H1 (cell line): Measurements from ENCODE around the gene CACNA2D3. TPM values are rescaled to one million over a fixed set of nuclear protein-coding genes. Genes with fewer than 3 reads are reported as not detected.

Experiments used
- CTCF ChIA-PET: fragments of 300-600 bp; sonication (Branson Sonifier 250); formaldehyde crosslinking; loops from one replicate; lab custom pipeline; 2021; ENCODE audit not compliant: partially characterized antibody; lab: Charles Lee
- POLR2A ChIA-PET: fragments of 300-600 bp; sonication (Branson Sonifier 250); formaldehyde crosslinking; loops from one replicate; lab custom pipeline; 2021; ENCODE audit warnings: inconsistent platforms; ENCODE audit not compliant: partially characterized antibody; lab: Charles Lee
- DNase-seq, 2 experiments: peaks; one replicate each; pipeline versions ENCODE4 v3.0.0 to v3.0.0-alpha.2; 2010 to 2022; ENCODE audit warnings: low spot score in 2 of 2, low read depth in 1 of 2, mixed read lengths in 1 of 2
- FAIRE-seq: peaks from 2 replicates; lab custom pipeline; 2011; peaks lifted over from hg19 to GRCh38; lab: Jason Lieb, UNC
- H2AFZ ChIP-seq: 2 replicates; pipeline ENCODE4 v1.8.1; 2012; ENCODE audit warnings: low read length, inconsistent platforms
- H2AK5ac ChIP-seq: 2 replicates; pipeline ENCODE4 v1.6.1; 2013; ENCODE audit warnings: low read depth, low read length
- H2BK120ac ChIP-seq: replicated peaks from 2 replicates; pipeline ENCODE3; 2013; ENCODE audit warnings: low read depth, low read length, inconsistent platforms
- H2BK12ac ChIP-seq: 2 replicates; pipeline ENCODE4 v1.6.1; 2013; ENCODE audit warnings: low read depth, low read length
- H2BK15ac ChIP-seq: 2 replicates; pipeline ENCODE4 v1.6.1; 2013; ENCODE audit warnings: low read length
- H2BK20ac ChIP-seq: 2 replicates; pipeline ENCODE4 v1.6.1; 2013; ENCODE audit warnings: low read length
- H2BK5ac ChIP-seq: 2 replicates; pipeline ENCODE4 v1.6.1; 2013; ENCODE audit warnings: low read depth, low read length
- H3K14ac ChIP-seq: 2 replicates; pipeline ENCODE4 v1.6.1; 2013; ENCODE audit warnings: inconsistent platforms; ENCODE audit not compliant: insufficient read length
- H3K18ac ChIP-seq: 2 replicates; pipeline ENCODE4 v1.6.1; 2013; ENCODE audit warnings: low read length; ENCODE audit errors: extremely low read depth
- H3K23ac ChIP-seq: 2 replicates; pipeline ENCODE4 v1.6.1; 2013; ENCODE audit warnings: inconsistent platforms; ENCODE audit not compliant: insufficient read length
- H3K23me2 ChIP-seq: 2 replicates; pipeline ENCODE4 v1.6.1; 2013; ENCODE audit warnings: low read depth, low read length
- H3K27ac ChIP-seq: 2 replicates; pipeline ENCODE4 v1.6.1; 2011; ENCODE audit warnings: low read depth, low read length, inconsistent platforms
- H3K27me3 ChIP-seq, 4 experiments: replicated peaks in 1 of 4; 1 replicate in 1 of 4; 2 replicates in 3 of 4; pipeline versions ENCODE4 v1.6.1 to v1.8.1; 2011 to 2013; ENCODE audit warnings: low read length in 3 of 4, mild to moderate bottlenecking in 3 of 4, inconsistent platforms in 2 of 4, mixed read lengths in 2 of 4, moderate library complexity in 1 of 4; ENCODE audit not compliant: control insufficient read depth in 3 of 4, insufficient read depth in 3 of 4; ENCODE audit errors: extremely low read depth in 1 of 4
- H3K36me3 ChIP-seq, 4 experiments: 2 replicates each; pipeline versions ENCODE4 v1.6.1 to v1.8.1; 2011 to 2013; ENCODE audit warnings: mild to moderate bottlenecking in 4 of 4, low read length in 3 of 4, moderate library complexity in 2 of 4, control low read depth in 1 of 4, inconsistent platforms in 1 of 4; ENCODE audit not compliant: insufficient read depth in 4 of 4, control insufficient read depth in 2 of 4
- H3K4ac ChIP-seq: replicated peaks from 2 replicates; pipeline ENCODE3; 2013; ENCODE audit warnings: low read length, low read depth, mixed read lengths, inconsistent platforms; ENCODE audit not compliant: insufficient read length
- H3K4me1 ChIP-seq, 4 experiments: replicated peaks in 1 of 4; 1 replicate in 1 of 4; 2 replicates in 3 of 4; pipeline versions ENCODE4 v1.6.1 to v1.8.1; 2011 to 2013; ENCODE audit warnings: low read length in 3 of 4, inconsistent platforms in 2 of 4, mixed read lengths in 1 of 4; ENCODE audit not compliant: insufficient read depth in 4 of 4, control insufficient read depth in 3 of 4
- H3K4me2 ChIP-seq, 2 experiments: 2 replicates each; pipeline versions ENCODE4 v1.6.1 to v1.8.1; 2011 to 2013; ENCODE audit warnings: low read depth in 2 of 2, low read length in 2 of 2, control low read depth in 1 of 2, inconsistent platforms in 1 of 2, mild to moderate bottlenecking in 1 of 2; ENCODE audit not compliant: insufficient read depth in 1 of 2
- H3K4me3 ChIP-seq, 4 experiments: fragments of 200-600, 300-600 bp in 1 of 4; sonication (generic), shearing (Covaris generic), sonication (Bioruptor Twin) in 1 of 4; 2 replicates each; pipeline versions ENCODE4 v1.5.1 to v1.8.1; 2011 to 2016; ENCODE audit warnings: low read length in 4 of 4, low read depth in 3 of 4, control low read depth in 2 of 4, inconsistent platforms in 2 of 4, mild to moderate bottlenecking in 2 of 4, mixed read lengths in 1 of 4, moderate library complexity in 1 of 4; ENCODE audit not compliant: insufficient read depth in 2 of 4; ENCODE audit errors: extremely low read depth in 1 of 4
- H3K56ac ChIP-seq: replicated peaks from 2 replicates; pipeline ENCODE3; 2013; ENCODE audit warnings: low read depth, mild to moderate bottlenecking, mixed read lengths, low read length, inconsistent platforms; ENCODE audit not compliant: insufficient read length
- H3K79me1 ChIP-seq: 2 replicates; pipeline ENCODE4 v1.6.1; 2013; ENCODE audit warnings: low read depth, low read length, control low read depth
- H3K79me2 ChIP-seq, 2 experiments: 2 replicates each; pipeline versions ENCODE4 v1.6.1 to v1.8.1; 2012 to 2013; ENCODE audit warnings: low read length in 2 of 2, mild to moderate bottlenecking in 2 of 2, inconsistent platforms in 1 of 2; ENCODE audit not compliant: insufficient read depth in 2 of 2, control insufficient read depth in 1 of 2
- H3K9ac ChIP-seq, 4 experiments: replicated peaks in 1 of 4; 1 replicate in 1 of 4; 2 replicates in 3 of 4; pipeline versions ENCODE4 v1.6.1 to v1.8.1; 2011 to 2013; ENCODE audit warnings: low read depth in 3 of 4, low read length in 3 of 4, control low read depth in 2 of 4, mild to moderate bottlenecking in 2 of 4, moderate library complexity in 2 of 4, inconsistent platforms in 1 of 4; ENCODE audit errors: extremely low read depth in 1 of 4
- H3K9me3 ChIP-seq, 2 experiments: 2 replicates each; pipeline versions ENCODE4 v1.6.1 to v1.8.1; 2012 to 2013; ENCODE audit warnings: mild to moderate bottlenecking in 2 of 2, moderate library complexity in 2 of 2, control low read depth in 1 of 2, inconsistent platforms in 1 of 2, low read depth in 1 of 2, low read length in 1 of 2, mixed read lengths in 1 of 2; ENCODE audit not compliant: insufficient read depth in 2 of 2
- H4K20me1 ChIP-seq, 2 experiments: replicated peaks in 1 of 2; 2 replicates each; pipeline versions ENCODE3 to v1.8.1; 2011 to 2013; ENCODE audit warnings: inconsistent platforms in 2 of 2, low read length in 2 of 2, mild to moderate bottlenecking in 1 of 2; ENCODE audit not compliant: insufficient read depth in 2 of 2, control insufficient read depth in 1 of 2
- H4K5ac ChIP-seq: 2 replicates; pipeline ENCODE4 v1.6.1; 2013; ENCODE audit warnings: low read length, low read depth, mixed read lengths, inconsistent platforms; ENCODE audit not compliant: insufficient read length
- H4K8ac ChIP-seq: 2 replicates; pipeline ENCODE4 v1.8.0; 2013; ENCODE audit warnings: mild to moderate bottlenecking, moderate library complexity, low read length, inconsistent platforms; ENCODE audit not compliant: insufficient read depth; ENCODE audit errors: extremely low read depth
- H4K91ac ChIP-seq: replicated peaks from 2 replicates; pipeline ENCODE3; 2013; ENCODE audit warnings: low read length, mixed read lengths, inconsistent platforms; ENCODE audit not compliant: insufficient read length
- BACH1 ChIP-seq: IDR thresholded peaks from 2 replicates; pipeline ENCODE4 v1.6.1; 2012; ENCODE audit warnings: low read length, improper control_type of control experiment
- CBX5 ChIP-seq: fragments of 300-800, 300-1000 bp; sonication (generic); IDR thresholded peaks from 2 replicates; pipeline ENCODE4 v1.7.1; 2016; ENCODE audit warnings: antibody characterized with exemption, low read length, low read depth
- CEBPB ChIP-seq: IDR thresholded peaks from 2 replicates; pipeline ENCODE4 v1.6.1; 2012; ENCODE audit warnings: low read depth, low read length
- GTF2F1 ChIP-seq: IDR thresholded peaks from 2 replicates; pipeline ENCODE4 v1.6.1; 2012; ENCODE audit warnings: low read depth, low read length, improper control_type of control experiment, borderline replicate concordance
- KDM1A ChIP-seq: fragments of 200-600, 300-600 bp; sonication (generic); IDR thresholded peaks from 2 replicates; pipeline ENCODE4 v1.7.1; 2016; ENCODE audit warnings: mild to moderate bottlenecking, low read length, borderline replicate concordance
- MAFK ChIP-seq: IDR thresholded peaks from 2 replicates; pipeline ENCODE4 v1.6.1; 2012; ENCODE audit warnings: low read depth, mild to moderate bottlenecking, improper control_type of control experiment, low read length
- MAX ChIP-seq: IDR thresholded peaks from 2 replicates; pipeline ENCODE4 v1.6.1; 2012; ENCODE audit warnings: inconsistent platforms
- NANOG ChIP-seq: IDR thresholded peaks from 2 replicates; pipeline ENCODE4 v1.6.1; 2011; ENCODE audit warnings: low read length, low read depth, mild to moderate bottlenecking, inconsistent platforms; ENCODE audit not compliant: insufficient read depth, poor library complexity, severe bottlenecking
- PHF8 ChIP-seq: fragments of 200-600 bp; sonication (generic); conservative IDR thresholded peaks from 2 replicates; pipeline ENCODE4 v1.7.1; 2012; ENCODE audit warnings: low read depth, mild to moderate bottlenecking, inconsistent platforms, low read length, moderate library complexity
- RFX5 ChIP-seq: IDR thresholded peaks from 2 replicates; pipeline ENCODE4 v1.6.1; 2011; ENCODE audit warnings: low read depth, low read length, improper control_type of control experiment, borderline replicate concordance
- RXRA ChIP-seq: IDR thresholded peaks from 2 replicates; pipeline ENCODE4 v1.6.1; 2011; ENCODE audit warnings: low read depth, mild to moderate bottlenecking, low read length, moderate library complexity; ENCODE audit not compliant: insufficient read depth
- TAF1 ChIP-seq: IDR thresholded peaks from 2 replicates; pipeline ENCODE4 v1.6.1; 2011; ENCODE audit warnings: mild to moderate bottlenecking, low read depth, low read length
- WGBS, 2 experiments: shearing (Covaris generic) in 1 of 2; methylation state at CpG; one replicate each; pipeline versions ENCODE4 v1.1.6 to v1.1.7; 2013 to 2015; ENCODE audit warnings: low lambda C conversion rate in 2 of 2, mixed read lengths in 2 of 2, inconsistent platforms in 1 of 2, low coverage in 1 of 2, missing lambda C conversion rate in 1 of 2; ENCODE audit not compliant: insufficient replicate concordance in 2 of 2, insufficient coverage in 1 of 2, insufficient read length in 1 of 2; ENCODE audit errors: extremely low coverage in 1 of 2, missing lambda C conversion rate in 1 of 2; 5-methylcytosine and 5-hydroxymethylcytosine counted together
- polyA plus RNA-seq, 7 experiments: library from polyadenylated mRNA; depleted of rRNA in 3 of 7; stranded (reverse) in 5 of 7; unstranded in 2 of 7; fragments of >200 nt in 5 of 7; fragments of 200-250 nt in 2 of 7; gene quantifications; 1 replicate in 5 of 7; 2 replicates in 1 of 7; 4 replicates in 1 of 7; pipeline versions ENCODE4 v1.2.1 to v1.2.3, GENCODE V29; 2011 to 2013; ENCODE audit warnings: missing spikeins in 2 of 7, mixed read lengths in 2 of 7
- total RNA-seq: library from RNA; stranded (reverse); fragmentation: NEBNext Ultra II Directional; extraction: Animal tissue kit (Norgen Biotek cat#: 25700); gene quantifications from 2 replicates; pipeline ENCODE4 v1.2.1, GENCODE V29; 2021
- TF ChIP-seq, protein P1 (sequence below): IDR thresholded peaks from 2 replicates; pipeline ENCODE4 v1.6.1; 2012; ENCODE audit warnings: low read length, inconsistent platforms

CACNA2D3 gene
- total and polyA plus RNA-seq, 2 of the 8 experiments (the other 6 are each of a cell fraction or from before 2014, with no cell fraction given): 1.5 to 1.8 TPM

DNA sequence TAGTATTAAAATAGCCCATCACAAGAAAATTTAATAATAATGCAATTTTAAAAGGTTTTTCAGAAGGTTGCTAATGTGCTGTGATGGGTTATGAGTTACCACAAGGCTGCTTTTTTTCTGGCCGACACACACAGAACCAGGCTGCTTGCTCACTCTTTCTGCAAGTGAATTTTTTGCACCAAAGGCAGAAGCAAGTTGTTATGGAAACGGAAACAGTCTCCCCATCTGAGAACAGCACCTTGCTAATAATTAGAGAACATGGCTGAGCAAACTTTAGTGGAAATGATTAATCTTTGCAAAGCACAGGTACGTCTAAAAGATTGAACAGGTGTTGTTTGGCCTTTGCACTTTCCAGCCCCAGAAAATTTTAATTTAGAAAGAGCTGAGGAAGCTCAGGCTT lies 51.0 kb downstream of the CACNA2D3 start:
- Histone ChIP-seq H3K4ac (no peak overlapping the region), H3K36me3 (no peaks in the 10 kb centered on the region), H4K5ac (no peak overlapping the region), H3K4me3 (no peak overlapping the region), H3K4me1 (peaks cover 0 to 8% (median 2%) of the 10 kb centered on the region in 4 experiments; a peak in 4 of 7 replicates), H3K23ac (no peak overlapping the region), H3K79me2 (no peaks in the 10 kb centered on the region), H2BK12ac (no peak overlapping the region), H3K14ac (no peak overlapping the region), H2AFZ (no peak overlapping the region), H2BK120ac (no peak overlapping the region), H2AK5ac (no peak overlapping the region), H3K9me3 (no peaks in the 10 kb centered on the region), H2BK5ac (no peak overlapping the region), H3K27me3 (no peaks in the 10 kb centered on the region), H3K27ac (no peak overlapping the region), H2BK20ac (no peak overlapping the region), H3K56ac (no peak overlapping the region), H2BK15ac (no peak overlapping the region), H3K18ac (no peak overlapping the region), H4K91ac (no peak overlapping the region), H4K8ac (no peak overlapping the region), H3K23me2 (no peaks in the 10 kb centered on the region; the same call in 1 of the 2 replicates), H3K9ac (no peak overlapping the region), H3K4me2 (no peak overlapping the region), H3K79me1 (no peaks in the 10 kb centered on the region), H4K20me1 (no peaks in the 10 kb centered on the region)
- ChIA-PET POLR2A (no interaction called here), CTCF (interaction anchor here (0.6 to 2.0 kb wide), 3 partner anchors 13 to 337 kb away, joined by 3 to 6 read pairs (median 3); no protein-coding TSS in a partner anchor)
- WGBS, 2 experiments: 85% methylated on average over 3 of the region's 3 CpGs; no CpG with 5 or more reads in 1 of the 2 experiments
- DNase-seq: no peak
- FAIRE-seq: no peak
- no peak for TF ChIP-seq BACH1
- TF ChIP-seq NANOG: no peak
- no peak for TF ChIP-seq KDM1A
- no peak for TF ChIP-seq GTF2F1
- TF ChIP-seq PHF8: no peak
- TF ChIP-seq TAF1: no peak
- TF ChIP-seq RXRA: no peak
- TF ChIP-seq, protein P1, sequence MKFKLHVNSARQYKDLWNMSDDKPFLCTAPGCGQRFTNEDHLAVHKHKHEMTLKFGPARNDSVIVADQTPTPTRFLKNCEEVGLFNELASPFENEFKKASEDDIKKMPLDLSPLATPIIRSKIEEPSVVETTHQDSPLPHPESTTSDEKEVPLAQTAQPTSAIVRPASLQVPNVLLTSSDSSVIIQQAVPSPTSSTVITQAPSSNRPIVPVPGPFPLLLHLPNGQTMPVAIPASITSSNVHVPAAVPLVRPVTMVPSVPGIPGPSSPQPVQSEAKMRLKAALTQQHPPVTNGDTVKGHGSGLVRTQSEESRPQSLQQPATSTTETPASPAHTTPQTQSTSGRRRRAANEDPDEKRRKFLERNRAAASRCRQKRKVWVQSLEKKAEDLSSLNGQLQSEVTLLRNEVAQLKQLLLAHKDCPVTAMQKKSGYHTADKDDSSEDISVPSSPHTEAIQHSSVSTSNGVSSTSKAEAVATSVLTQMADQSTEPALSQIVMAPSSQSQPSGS: no peak
- TF ChIP-seq MAFK: no peak
- no peak for TF ChIP-seq CEBPB
- no peak for TF ChIP-seq RFX5
- TF ChIP-seq MAX: no peak
- TF ChIP-seq CBX5: no peak
